NCI-H2227 treated with DMSO at 0.1 percent for 48 hours (cell line): ENCODE data around the gene RFT1.

Source experiments
- DNase-seq: peaks from one replicate; lab custom pipeline; 2025; lab: John Stamatoyannopoulos, UW

Gene RFT1

DNA sequence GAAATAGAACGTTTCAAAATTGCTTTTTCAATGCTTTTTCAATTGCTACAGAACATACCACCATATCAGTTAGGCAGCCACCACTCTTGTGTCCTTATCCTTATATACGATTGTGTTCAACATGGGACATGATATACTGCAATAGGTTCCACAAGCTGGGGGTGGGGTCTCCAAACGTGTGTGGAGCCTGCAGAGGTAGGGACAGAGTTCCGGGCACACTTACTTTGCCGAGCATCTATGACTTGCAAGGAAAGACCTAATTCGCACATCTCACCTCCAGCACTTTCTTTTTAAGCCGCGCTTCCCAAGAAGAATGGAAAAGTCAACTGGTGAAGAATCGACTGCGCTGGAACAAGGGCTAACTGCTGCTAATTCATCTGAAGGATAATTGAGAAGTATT lies 44.8 kb downstream of the RFT1 start:
- DNase-seq, result no peak

DNA sequence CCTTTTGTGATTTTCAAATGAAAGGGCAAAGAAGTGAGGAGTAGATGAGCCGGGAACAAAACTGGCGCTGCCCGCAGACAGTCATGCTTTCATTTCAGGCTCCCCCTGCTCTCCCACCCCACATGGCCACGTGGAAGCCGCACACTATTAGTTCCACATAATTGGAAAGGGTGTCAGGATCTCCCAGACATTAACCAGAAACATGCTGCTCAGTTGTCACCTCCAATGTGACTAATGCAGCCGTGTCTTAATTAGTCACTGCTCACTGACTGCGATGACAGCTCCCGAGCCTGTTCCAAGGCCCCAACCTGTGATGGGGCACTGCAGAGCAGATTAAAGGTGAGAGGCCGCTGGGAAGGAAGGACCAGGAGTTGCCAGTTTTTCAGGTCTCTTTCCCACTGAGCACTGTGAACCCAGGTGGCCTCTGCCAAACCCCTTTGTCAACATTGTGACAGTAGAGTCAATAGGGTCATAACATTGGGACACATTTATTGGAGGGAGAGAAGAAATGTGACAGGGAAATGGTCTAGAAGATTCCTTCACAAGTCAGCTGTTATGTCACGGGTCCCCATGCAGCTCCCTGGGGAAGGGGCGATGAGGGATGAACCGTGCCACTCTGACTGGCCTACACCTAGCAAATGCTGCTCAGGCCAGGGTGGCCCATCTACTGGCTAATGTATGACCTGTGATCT lies 45.8 kb downstream of the RFT1 start:
- DNase-seq, result no peak

DNA sequence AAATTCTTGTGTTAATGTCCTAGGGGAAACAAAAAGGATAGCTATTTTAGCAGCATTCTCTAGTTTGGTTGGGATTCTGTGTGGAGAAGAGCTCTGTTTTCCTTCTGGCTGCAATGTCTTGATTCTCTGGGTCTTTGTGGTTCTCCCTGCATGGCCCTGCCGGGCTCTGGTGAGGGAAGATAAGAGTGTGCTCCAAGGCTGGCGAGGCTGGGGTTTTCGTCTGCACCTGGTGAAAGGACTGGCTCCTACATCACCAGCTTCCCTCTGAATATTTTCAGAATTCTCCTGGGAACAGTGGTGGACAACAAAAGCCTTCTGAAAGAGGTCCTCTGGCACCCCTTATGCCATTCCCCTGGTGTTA lies 46.3 kb downstream of the RFT1 start:
- DNase-seq, result no peak

DNA sequence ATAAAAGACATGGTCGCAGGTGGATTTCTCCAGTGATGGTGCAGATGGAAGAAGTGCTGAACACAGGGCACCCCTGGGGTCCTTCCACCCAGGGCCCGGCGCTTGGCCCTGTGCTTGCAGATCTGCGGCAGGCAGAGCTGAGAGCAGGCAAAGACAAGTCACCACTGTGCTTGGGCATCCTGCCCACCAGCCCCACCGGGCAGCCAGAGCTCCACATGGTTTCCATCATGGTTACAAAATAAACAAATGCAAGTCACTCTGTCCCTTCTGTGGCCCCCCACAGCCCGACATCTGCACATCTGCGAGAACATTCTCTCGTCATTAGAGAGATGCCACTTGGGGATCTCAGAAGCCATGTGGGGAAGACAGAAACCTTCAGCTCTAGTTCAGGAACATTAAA lies 46.7 kb downstream of the RFT1 start:
- no peak for DNase-seq

DNA sequence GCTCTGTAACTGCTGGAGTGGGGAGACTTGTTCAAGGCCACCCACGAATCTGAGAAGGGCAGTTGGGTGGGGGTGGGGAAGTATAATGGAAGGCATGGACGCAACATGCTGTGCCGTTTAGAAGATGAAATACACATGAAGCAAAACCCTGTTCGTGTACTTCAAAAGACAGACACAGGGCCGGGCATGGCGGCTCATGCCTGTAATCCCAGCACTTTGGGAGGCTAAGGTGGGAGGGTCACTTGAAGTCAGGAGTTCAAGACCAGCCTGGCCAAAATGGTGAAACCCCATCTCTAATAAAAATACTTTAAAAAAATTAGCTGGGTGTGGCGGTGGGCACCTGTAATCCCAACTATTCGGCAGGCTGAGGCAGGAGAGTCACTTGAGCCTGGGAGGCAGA lies 47.5 kb downstream of the RFT1 start:
- no peak for DNase-seq

DNA sequence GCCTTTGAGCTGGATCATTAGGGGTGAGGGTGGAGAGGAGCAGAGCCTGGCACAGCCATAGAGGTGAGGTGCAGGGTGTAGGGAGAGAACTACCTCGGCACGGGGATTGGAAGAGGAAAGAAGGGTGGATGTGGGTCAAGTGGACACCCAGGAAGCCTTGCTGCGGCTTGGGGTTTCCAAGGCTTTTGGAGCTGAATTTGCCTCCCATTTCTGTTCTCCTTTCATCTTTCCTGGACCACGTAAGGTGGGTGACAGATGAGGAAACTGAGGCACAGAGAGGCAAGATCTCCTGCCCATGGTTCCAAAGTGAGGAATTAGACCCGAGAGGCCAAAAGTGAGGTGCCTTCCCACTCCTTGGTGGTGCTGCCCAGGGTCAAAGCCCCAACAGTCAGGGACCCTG lies 48.9 kb downstream of the RFT1 start:
- DNase-seq, result no peak

DNA sequence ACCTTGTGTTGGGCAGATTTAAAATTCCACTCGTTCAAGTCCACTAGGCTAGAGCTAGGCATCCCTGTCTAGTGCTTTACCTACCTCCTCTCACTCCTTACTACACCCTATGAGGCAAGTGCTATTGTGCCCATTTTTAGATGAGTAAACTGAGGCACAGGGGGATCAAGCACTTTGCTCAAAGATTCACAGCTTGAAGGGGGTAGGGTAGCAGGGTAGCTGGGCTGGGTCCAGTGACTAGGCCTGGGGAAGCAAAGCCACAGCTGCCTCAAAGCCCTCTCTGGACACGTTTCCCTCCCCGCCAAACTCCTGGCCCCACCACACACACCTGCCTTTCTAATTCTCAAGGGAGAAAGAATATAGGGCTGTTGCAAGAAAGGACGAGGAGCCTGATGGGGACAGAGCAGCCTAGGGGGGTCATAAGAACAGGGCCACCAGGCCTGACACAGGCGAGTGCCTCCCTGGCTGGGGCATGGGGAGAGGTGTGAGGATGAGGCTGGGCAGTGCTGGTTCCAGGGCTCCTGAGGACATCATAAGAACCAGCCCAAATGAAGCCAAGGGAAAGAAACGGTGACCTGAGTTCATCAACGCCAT lies 49.5 kb downstream of the RFT1 start:
- DNase-seq, result no peak

DNA sequence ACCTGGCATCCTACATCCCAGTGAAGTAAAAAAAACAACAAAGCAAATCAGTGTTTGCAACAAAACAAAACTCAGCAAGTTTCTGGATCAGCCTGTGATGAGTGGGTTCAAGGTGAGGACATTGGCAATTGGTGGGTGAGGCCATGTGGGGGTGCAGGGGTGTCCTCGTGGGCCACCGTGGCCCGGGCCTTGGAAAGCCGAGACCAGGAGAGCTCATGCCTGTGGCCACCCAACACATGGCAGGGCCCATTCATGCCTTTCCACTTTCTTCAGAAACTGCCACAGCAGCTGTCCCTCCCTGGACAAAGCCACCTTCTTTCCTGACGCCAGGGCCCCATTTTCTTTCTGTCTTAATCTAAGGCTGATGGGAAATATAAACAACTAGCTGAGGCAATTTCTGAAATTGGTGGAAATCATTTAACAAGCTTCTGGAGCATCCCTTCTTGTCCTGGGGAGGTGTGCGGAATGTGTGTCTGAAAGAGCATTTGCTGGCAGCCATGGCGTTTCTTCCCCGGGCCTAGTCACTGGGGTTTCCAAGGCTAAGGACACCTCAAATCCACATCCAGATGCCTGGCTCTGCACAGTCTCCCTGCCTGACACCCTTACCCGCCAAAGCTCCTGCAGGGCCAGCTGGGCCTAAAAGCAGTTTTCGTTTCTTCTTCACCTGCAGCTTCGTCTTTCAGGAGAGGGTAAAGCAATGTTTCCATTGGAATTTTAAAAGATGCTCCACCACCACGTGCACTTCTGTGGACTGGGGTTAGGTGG lies 50.3 kb downstream of the RFT1 start:
- DNase-seq, result no peak

DNA sequence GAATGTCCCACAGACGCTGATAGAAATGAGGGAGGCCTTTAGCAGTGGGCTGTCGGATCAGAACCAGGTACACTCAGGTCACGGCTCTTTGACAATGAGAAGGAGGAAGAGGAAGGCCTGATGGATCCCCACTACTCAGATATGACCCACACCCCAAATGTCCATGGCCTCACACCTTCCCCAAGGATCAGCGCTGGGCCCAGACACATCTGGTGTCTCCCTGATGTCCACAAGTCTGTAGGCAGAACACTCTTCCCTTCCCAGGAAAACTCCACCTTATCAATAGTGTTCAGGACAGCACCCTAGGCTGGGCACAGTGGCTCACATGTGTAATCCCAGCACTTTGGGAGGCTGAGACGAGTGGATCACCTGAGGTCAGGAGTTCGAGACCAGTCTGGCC lies 51.1 kb downstream of the RFT1 start:
- DNase-seq, result no peak

DNA sequence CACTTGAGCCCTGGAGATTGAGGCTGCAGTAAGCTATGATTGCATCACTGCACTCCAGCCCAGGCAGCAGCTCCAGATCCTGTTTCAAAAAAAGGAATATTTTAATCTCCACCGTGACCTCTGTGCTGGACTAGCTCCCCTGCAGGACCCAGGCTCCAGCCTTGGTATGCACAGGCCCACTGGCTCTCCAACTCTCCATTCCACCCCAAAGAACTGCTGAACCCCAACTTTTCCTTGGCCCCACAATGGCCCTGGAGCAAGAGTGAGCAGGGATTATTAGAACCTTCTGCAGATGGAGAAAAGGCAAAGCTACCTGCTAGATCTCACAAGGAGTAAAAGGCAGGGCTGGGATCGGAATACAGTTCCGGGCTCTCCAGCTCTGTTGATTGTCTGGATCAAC lies 51.6 kb downstream of the RFT1 start:
- DNase-seq, result no peak

DNA sequence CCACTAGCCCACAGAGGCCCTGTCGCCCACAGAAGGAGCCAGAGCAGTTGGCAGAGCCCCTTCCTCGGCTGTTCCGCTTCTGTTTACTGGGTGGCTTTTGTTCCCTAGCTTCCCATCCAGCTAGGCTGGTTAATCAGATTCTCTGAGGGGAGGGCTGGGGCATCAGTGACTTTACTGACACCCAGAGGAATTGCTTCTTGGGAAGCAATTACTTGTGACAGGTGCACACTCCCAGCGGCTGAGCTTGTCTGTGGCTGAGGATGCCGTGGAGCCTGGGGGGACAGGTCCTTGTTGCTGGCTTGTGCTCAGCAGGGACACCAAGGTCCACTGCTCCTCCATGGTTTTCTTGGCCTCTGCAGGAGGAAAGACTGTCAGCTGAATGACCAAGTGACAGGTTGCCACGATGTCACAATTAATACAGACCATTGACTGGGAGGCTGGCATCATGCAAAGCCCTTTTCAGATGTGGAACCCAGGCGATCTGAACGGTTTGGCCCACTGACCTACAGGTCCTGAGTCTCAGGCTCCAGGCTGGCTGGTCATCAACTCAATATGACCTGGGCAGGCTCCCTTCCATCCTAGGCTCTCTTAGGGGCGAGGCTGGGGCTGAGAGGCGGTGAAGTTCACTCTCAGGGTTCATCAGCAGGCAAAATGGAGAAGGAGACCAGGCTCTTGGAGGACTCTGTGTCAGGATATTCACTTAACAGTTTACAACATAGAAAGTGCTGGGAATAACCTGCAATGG lies 52.6 kb downstream of the RFT1 start:
- DNase-seq, result no peak

DNA sequence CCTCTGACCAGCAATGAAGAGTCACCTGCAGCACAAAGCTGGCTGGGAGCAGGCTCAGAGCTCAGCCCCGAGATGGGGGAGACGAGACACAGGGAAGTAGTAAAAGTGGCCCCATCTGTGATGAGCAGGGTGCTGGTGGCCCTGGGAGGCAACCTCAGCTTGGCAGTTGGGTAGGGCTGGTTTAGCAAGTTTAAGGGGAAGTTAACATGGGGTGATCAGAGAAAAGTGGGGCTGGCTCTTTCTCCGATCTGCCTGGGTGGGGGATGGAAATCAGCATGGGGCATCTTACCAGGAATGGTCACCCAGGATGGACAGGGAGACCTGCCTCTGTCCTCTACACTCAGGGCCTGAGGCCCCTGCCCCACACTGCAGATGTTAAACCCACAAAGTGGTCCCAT lies 54.5 kb downstream of the RFT1 start:
- DNase-seq, result no peak

DNA sequence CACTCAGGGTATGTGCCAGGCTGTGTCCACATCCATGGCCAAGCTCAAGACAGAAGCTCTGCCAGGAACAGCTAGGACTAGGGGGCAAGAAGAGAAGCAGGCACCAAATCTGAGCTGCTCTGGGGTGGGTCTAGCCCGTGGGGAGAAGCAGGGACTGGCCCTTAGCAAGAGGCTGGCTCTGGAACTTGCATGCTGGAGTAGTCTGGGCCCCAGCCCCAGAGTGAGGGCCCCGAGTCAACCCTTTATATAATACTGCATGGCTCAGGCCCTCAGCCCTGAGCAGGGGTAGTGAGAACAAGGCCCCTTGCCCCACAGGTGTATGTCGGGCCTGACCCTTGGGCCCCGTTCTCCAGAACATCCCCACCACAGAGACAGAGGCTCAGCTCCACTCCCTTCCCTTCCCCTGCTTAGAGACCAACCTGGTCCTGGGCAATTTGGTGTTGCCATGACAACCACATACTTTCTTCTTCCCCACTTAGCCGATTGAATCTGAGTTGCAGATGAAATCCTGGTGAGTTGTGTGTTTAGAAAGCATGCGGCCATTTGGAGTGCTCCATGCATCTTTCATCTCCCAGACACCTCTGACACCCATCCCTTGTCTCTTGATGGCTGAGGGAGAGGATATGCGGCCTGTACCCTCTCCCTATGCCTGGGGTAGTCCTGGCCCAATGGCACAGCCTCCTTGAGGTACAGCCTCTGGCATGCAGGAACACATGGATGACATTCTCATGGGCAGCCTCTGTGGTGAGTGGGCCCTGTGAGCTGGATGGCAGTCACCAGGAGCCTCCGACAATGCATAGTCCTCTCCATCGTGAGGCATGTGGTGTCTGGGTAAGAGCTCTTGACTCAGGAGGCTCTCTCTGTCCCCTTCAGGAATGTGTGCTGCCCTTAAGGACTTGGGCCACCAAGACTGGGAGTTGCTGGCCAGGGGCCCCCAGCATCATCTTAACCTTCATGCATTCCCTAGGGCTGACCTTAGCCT lies 55.2 kb downstream of the RFT1 start:
- no peak for DNase-seq

DNA sequence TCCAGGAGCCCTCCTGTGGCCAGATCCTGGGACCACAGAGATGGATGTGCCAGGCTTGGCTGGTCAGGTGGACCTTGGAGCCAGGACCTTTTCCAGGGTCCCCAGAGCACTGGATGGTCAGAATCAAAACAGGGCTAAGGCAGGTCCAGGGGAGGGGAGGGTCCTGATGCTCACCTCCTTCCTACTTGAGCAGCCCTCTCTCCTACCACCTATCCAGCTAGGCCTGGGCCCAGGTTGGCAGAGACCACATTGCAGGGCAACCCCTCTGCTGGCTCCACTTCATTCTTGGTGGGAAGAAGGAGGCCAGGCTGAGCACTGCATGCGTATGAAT lies 55.9 kb downstream of the RFT1 start:
- DNase-seq, result no peak

DNA sequence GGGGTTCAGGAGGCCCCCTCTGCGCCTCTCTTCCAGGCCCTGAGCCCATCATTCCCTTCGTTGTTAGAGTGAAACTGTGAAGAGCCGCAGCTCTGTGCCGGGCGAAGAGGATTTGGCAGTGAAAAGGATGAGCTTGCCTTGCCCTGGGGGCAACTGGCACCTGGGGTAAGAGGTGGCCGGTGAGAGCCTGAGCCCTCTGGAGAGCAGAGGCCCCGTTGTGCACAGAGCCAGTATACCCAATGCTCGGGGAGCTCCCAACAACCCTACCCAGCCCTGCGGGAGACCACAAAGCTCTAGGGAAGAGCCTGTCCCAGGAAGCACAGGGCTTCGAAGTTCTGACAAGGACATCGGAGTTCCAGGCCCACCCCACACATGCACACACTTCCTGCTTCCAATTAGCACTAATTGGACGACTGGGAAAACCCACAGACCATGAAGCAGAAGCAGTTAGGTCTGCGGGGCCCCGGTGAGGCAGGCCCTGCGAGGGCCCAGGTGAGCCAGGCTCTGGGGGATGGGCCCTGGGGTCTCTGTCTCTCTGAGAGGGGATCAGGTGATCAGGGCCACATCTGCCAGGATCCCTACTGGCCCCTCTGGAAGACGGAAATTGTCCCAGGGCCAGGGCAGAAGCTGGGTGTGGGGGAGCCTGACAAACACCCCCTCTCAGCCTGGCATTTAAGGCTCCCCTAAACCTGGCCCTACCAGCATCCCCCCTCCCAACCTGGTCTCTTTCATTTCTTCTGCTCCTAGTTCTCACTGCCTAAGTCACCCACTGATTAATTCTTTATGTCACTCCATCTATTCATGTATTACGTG lies 56.5 kb downstream of the RFT1 start:
- no peak for DNase-seq

DNA sequence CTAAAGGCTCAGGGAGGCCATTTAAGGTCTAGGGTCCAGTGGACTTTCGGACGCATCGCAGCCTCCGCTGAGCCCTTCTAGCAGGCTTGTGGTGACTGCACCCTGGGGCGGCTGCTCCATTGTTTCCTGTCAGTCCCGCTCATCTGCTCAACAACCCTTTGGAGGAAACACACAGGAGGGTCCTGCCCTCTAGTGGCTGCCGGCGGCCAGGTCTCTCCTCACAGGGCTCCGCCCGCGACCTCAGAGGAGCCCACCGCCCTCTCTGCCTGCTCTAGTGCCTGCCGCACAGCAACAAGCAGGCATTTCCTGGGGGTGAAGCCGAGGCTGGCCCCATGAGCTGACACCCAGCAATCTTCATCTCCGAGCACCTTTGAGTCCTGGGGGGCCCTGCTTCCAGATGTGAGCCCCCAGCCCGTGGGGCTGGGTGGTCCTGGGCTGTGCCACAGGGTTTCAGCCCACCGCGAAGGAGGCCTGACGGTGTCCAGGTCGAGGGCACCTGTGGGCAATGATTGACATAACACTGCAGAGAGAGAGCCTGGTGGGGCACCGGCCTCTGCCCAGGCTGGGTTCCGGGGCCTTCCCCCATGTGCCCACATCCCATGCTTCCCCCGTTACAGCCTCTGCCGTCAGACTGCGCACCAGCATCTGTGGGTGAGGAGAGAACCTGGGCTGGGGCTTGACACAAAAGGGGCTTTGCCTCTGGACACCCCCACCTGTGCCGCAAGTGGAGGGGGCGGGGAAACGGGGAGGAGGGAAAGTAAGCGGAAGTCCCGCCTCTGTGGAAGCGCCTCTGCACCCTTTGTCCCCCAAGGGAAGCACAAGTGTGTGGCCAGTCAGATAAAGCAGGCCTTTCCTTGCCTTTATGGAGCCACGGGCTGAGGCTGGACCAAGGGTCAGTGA lies 57.3 kb downstream of the RFT1 start:
- DNase-seq, result peak; percentile 23

DNA sequence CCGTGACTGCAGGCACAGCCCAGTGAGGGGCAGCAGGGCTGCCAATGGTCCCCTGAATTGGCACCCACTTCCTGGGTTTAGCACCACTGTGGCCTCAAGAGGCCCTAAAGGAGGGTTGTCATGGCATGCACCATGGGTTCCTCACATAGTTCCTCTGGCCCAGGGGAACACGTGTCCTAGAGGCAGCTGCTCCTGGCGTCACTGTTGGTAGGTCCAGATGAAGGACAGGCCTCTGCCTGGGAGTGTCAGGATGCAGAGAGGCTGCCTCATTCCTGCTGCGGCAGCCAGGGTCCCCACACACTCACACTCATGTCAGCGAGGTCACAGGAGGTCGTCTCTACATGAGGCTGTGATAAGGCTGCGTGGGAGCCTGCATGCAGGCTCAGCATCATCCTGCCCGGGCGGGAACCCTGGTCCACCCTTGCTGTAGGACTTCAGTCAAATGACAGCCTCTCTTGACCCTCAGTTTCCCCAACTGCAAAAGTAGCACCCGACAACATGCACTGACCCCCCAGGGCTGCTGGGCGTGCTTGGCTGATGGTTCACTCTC lies 58.3 kb downstream of the RFT1 start:
- DNase-seq, result no peak

DNA sequence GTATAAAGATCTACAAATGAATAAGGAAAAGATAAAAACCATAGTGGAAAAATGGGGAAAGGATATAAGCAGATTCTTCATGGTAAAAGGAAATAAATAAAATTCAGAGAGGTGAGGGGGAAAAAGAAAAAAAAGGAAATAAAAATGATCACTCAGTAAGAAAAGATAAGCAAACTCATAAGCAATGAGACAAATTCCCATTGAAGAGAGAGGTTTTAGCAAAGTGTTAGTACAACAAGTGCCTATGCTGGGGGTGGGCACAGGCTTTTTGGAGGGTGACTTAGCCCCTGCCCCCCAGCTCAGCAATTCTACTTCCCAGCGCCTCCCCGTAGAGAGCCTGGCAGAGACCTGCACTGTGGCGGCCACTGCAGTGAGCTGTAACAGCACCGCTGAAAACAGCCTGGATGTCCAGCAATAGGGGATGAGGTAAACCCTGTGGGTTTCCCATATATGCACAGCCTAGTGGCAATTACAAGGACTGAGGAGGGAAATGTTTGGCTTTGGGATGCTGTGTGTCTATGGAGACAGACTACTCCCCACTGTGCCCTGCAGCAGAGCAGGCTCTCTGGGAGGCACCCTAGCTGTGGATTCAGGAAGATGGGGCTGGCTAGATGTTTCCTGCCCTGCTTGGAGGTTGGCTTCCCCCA lies 60.7 kb downstream of the RFT1 start:
- DNase-seq, result no peak

DNA sequence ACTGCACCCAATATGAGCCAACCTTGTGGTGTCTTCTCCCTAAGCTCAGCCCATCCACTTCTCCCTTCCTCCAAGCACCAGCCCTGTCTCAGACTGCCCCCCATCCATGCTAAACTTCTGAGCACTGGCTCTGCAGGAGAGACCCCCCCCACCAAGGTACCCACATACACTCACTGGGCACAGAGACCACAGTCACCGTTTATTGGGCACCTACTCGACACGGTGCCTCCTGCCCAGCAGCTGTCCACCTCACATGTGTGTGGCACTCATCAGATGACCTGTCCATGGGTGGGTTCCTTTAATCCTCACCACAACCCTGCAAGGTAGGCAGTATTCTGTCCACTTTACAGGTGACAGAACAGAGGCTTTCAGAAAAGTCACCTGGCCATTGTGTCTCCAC lies 62.1 kb downstream of the RFT1 start:
- no peak for DNase-seq
